ENCODE measurements around the gene SEMA4D. TPM values are rescaled to one million over a fixed set of nuclear protein-coding genes. Genes with fewer than 3 reads are reported as not detected.

SEMA4D gene
- total RNA-seq, 2 donors from 2014 or later = 169 to 237 TPM

DNA sequence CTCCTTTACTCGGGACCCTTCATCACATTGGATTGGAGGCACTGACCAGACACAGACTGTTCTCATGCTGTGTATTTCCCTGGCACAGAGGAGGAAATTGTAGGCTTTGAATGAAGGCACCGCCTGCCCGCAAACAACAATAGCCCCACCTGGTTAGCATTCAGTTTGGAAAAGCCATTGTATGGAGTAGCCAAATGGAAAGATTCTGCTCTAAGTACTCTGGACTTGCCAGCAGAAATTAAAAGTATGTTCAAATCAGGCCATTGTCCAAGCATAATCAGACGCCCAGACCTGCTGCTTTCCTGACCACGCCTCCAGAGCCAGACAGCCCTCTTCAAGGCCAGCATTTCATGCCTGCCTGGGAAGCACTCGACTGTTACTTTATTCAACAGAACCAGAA lies 8.0 kb upstream of the SEMA4D start:
- Mint-ChIP-seq H3K4me1 (ENCODE audit: low read depth in 2 of 2) (peaks cover 51 to 58% of the 10 kb centered on the region in 2 donors), H3K4me3 (no peak overlapping the region), H3K36me3 (no peaks in the 10 kb centered on the region), H3K27ac (no peak overlapping the region), H3K9me3 (no peaks in the 10 kb centered on the region), H3K27me3 (no peaks in the 10 kb centered on the region)
- ATAC-seq (no peak), DNase-seq (ENCODE audit: low spot score) (no peak)

DNA sequence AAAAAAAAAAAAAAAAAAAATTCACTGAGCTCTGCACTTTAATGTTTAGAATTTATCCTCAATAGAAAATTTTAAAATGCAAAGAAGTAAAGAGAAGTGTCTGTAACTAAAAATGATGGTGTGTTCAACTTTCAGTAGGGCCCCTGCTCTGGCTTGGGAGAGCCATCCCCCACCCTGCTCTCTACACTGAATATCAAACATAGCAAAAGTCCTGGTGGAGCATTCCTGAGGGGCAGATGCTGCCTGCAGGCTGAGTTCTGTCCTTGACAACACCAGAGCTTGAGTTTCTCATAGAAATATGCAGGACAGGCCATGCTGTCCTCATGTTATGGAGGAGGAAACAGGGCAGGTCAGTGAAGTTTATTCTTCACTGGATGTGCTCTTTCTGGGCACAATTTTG lies 7.1 kb upstream of the SEMA4D start:
- no peak overlapping the region for H3K4me3 Mint-ChIP-seq
- DNase-seq (ENCODE audit: low spot score) (no peak), ATAC-seq (no peak)
- H3K9me3 Mint-ChIP-seq = no peaks in the 10 kb centered on the region
- H3K36me3 Mint-ChIP-seq = no peaks in the 10 kb centered on the region
- peaks cover 52 to 59% of the 10 kb centered on the region in 2 donors for H3K4me1 Mint-ChIP-seq (ENCODE audit: low read depth in 2 of 2)
- H3K27me3 Mint-ChIP-seq = no peaks in the 10 kb centered on the region
- H3K27ac Mint-ChIP-seq = no peak overlapping the region

DNA sequence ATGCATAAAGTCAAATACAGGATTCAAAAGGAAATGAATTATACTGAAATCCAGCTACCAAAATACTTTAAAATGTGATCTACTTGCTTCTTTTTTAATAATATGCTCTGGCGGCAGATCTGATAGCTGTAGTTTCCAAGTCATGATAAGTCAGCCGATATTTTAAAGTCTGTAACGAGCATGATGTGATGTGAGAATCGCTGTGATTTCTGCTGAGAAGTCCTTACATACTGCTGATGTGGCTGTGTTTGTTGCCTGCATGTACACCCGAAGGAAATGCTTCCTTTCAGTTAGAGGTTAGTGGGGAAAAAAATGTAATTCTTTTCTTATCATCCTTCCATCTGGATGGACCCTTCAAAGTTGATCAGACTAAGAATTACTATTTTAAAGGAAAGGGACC lies 4.8 kb upstream of the SEMA4D start:
- no peaks in the 10 kb centered on the region for H3K9me3 Mint-ChIP-seq
- peak overlapping the region; percentile 78 for H3K4me3 Mint-ChIP-seq
- H3K36me3 Mint-ChIP-seq = no peaks in the 10 kb centered on the region
- no peaks in the 10 kb centered on the region for H3K27me3 Mint-ChIP-seq
- ATAC-seq (no peak), DNase-seq (ENCODE audit: low spot score) (no peak)
- peak overlapping the region; percentile 83 to 85 for H3K27ac Mint-ChIP-seq
- H3K4me1 Mint-ChIP-seq (ENCODE audit: low read depth in 2 of 2) = peaks cover 60 to 64% of the 10 kb centered on the region in 2 donors

DNA sequence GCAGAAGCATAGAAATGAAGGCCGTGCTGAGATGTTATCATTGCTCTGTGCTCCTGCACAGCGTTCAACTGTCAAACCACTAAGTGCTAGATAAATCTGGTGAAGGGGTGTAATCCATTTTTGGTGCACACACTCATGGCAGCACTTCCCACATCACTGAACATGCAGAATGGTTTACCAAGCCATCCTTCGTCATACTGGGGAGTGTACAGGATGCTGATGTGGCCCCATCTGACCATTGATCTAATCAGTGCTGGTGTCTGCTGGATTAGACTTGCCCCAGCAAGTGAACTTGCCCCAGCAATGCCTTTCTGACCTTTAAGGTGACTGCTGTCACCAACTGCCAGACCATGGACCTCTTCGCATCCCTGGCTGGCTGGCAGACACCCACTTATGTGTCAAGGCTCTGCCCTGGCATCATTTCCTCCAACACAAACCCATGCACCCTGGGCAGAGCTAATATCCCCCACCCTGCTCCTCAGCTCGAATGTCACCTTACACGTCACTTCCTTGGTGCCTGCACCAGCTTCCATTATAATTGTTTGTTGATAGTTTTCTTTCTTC lies 4.2 kb upstream of the SEMA4D start:
- no peak for DNase-seq (ENCODE audit: low spot score)
- Mint-ChIP-seq H3K27ac (peak overlapping the region; percentile 83 to 85), H3K36me3 (no peaks in the 10 kb centered on the region), H3K9me3 (no peaks in the 10 kb centered on the region), H3K4me1 (ENCODE audit: low read depth in 2 of 2) (peaks cover 55 to 59% of the 10 kb centered on the region in 2 donors), H3K4me3 (peak overlapping the region; percentile 78), H3K27me3 (no peaks in the 10 kb centered on the region)
- peak; percentile 69 to 80 for ATAC-seq

DNA sequence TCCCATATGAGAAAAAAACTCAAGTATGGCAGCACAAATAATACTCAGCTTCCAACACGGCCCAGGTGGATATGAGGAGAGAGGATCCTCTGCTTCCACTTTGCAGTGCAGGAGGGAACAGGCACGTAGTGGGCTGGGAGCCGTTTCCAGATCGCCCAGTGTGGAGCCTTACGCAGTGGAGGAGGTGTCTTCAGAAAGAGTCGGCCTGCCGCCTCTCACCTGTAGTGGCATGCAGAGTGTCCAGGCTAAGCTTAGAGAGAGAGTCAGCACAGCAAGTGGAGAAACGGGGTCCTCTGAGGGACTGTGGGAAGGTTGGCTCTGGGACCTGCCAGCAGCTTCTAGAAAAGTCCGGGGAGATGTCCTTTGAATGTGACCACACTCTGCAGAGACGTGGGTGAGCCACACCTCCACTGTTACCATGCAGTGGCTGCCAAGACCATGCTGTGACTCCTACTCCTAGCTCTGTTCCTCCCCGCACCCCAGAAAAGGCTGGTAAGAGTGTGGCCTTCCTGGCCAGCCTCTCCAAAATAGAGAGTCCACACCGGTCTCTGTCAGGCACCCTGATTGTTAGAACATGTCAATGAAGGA lies 3.5 kb upstream of the SEMA4D start:
- no peaks in the 10 kb centered on the region for H3K27me3 Mint-ChIP-seq
- DNase-seq (ENCODE audit: low spot score) (no peak), ATAC-seq (no peak)
- H3K4me3 Mint-ChIP-seq = peak overlapping the region; percentile 78
- no peaks in the 10 kb centered on the region for H3K9me3 Mint-ChIP-seq
- peak overlapping the region; percentile 83 to 85 for H3K27ac Mint-ChIP-seq
- peaks cover 61 to 66% of the 10 kb centered on the region in 2 donors for H3K4me1 Mint-ChIP-seq (ENCODE audit: low read depth in 2 of 2)
- no peaks in the 10 kb centered on the region for H3K36me3 Mint-ChIP-seq

DNA sequence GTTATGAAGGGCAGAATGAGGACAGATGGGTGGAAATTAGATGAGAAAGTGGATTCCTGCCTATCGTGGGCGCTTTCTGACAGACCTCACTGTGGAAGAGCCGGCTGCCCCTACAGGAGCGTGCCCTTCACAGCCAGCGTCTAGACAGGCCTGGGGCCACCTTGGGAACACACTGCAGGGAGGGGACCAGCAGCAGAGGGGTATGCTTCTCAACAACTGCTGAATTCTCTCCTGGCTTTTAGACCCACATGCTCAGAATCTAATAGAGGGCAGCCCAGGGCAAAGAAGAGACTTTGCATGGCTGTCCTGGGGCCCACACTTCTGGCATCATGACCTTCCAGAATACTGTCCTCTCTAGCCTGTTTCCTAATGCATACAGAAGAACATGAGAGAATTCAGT lies 2.1 kb upstream of the SEMA4D start:
- H3K4me1 Mint-ChIP-seq (ENCODE audit: low read depth in 2 of 2) = peaks cover 69 to 70% of the 10 kb centered on the region in 2 donors
- H3K4me3 Mint-ChIP-seq = peak overlapping the region; percentile 90
- H3K9me3 Mint-ChIP-seq = no peaks in the 10 kb centered on the region
- H3K27ac Mint-ChIP-seq = peak overlapping the region; percentile 85 to 97
- H3K36me3 Mint-ChIP-seq = no peaks in the 10 kb centered on the region
- ATAC-seq = no peak
- DNase-seq (ENCODE audit: low spot score) = no peak
- H3K27me3 Mint-ChIP-seq = no peaks in the 10 kb centered on the region

DNA sequence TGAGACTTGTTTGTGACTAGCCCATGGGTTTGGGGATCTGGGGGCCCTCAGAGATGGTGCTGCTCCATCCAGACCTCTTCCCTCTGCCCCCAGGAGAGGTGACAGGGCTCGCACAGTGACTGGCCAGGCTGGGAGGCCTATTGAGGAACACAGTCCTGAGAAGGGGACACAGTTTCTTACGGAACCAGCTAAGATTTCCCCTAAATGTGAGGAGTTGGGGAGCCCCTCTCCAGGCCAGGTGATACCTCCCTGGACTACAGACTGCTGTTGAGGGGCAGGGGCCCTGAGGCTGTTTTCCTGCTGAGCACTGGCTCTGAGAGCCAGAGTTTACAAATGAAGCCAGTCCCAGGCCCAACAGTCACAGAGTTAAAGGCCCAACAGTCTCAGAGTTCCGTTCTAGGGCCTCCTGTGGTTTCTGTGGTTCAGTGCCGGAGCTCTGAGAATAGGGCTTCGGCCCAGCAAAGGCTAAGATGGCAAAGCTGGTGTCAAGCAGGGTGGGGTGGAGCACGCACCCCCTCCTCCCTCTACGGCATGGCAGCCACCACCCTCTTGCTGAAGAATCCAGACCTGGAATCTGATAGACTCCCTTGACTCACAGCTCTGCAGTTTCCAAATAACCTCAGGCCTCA lies 1.1 kb upstream of the SEMA4D start:
- Mint-ChIP-seq H3K4me3 (peak overlapping the region; percentile 90), H3K27ac (peak overlapping the region; percentile 85 to 97), H3K27me3 (no peaks in the 10 kb centered on the region), H3K36me3 (peaks cover 5% of the 10 kb centered on the region), H3K9me3 (no peaks in the 10 kb centered on the region), H3K4me1 (ENCODE audit: low read depth in 2 of 2) (peaks cover 78 to 79% of the 10 kb centered on the region in 2 donors)
- peak; percentile 81 for DNase-seq (ENCODE audit: low spot score)
- peak; percentile 60 to 62 for ATAC-seq

DNA sequence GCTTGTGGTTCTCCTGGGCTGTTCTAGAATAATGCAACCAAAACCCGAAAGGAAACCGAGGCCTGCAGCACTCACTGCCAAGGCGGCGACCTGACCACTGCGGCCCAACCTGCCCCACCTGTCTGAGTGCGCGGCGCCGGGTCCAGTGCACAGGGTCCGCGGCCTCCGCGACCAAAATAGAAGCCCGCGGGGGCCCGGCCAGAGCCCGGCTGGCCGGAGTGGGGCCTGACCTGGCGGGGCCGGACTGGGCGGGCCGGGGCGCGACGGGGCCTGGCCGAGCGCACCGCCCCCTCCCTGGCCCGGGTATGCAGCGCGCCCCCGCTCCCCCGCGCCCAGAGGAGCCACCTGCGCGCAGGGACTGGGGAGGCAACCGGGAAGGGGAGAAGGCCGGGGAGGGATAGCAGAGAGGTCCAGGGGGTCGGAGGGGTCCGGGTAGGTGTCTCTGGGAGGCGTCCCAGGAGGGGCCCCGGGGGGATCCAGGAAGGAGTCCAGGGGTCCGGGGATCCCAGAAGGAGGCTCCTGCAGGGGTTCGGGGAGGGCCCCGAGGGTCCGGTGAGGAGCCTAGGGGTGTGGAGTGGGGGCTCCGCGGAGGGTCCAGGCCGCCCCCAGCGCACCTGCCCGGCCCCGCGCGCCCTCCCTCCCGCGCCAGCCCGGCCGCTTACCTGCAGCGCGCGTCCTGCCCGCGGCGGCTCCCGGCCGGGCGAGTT lies 503 bp downstream of the SEMA4D start:
- no peak for DNase-seq (ENCODE audit: low spot score)
- Mint-ChIP-seq H3K27ac (peak overlapping the region; percentile 96 to 98), H3K9me3 (no peaks in the 10 kb centered on the region), H3K36me3 (peaks cover 5% of the 10 kb centered on the region), H3K4me3 (peak overlapping the region; percentile 96), H3K27me3 (no peaks in the 10 kb centered on the region), H3K4me1 (ENCODE audit: low read depth in 2 of 2) (peaks cover 79 to 81% of the 10 kb centered on the region in 2 donors)
- ATAC-seq = peak; percentile 30 to 39

DNA sequence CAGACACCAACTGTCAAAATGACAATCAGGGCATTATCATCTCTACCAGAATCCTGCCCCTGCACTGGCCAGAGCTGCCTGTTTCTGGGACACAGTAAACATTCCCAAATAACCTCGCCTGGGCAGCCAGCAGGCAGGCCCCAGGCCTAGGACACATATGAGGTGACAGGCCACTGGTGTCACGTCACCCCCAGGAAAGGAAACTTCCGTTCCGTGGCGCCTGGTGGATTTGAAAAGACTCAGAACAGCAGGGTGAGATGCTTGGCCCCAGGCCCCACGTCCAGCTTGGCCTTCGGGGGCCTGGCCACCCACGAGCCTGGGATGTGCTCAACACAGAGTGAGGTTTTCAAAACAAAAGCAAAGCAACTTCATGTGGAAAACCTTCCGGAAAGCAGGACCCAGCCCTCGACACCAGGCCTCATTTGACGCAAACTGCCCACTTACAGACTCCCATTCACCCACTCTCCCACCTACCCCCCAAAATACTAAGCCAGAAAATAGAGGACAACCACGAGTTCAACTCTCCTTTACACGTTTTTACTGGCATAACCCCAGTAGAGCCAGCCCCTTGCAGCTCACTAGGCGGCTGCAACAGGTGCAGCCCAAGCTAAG lies 1.2 kb downstream of the SEMA4D start:
- H3K9me3 Mint-ChIP-seq = no peaks in the 10 kb centered on the region
- H3K4me3 Mint-ChIP-seq = peak overlapping the region; percentile 96
- peak overlapping the region; percentile 96 to 98 for H3K27ac Mint-ChIP-seq
- no peaks in the 10 kb centered on the region for H3K27me3 Mint-ChIP-seq
- H3K36me3 Mint-ChIP-seq = peaks cover 5% of the 10 kb centered on the region
- DNase-seq (ENCODE audit: low spot score) = no peak
- H3K4me1 Mint-ChIP-seq (ENCODE audit: low read depth in 2 of 2) = peaks cover 79 to 81% of the 10 kb centered on the region in 2 donors
- ATAC-seq = peak; percentile 36 to 53

DNA sequence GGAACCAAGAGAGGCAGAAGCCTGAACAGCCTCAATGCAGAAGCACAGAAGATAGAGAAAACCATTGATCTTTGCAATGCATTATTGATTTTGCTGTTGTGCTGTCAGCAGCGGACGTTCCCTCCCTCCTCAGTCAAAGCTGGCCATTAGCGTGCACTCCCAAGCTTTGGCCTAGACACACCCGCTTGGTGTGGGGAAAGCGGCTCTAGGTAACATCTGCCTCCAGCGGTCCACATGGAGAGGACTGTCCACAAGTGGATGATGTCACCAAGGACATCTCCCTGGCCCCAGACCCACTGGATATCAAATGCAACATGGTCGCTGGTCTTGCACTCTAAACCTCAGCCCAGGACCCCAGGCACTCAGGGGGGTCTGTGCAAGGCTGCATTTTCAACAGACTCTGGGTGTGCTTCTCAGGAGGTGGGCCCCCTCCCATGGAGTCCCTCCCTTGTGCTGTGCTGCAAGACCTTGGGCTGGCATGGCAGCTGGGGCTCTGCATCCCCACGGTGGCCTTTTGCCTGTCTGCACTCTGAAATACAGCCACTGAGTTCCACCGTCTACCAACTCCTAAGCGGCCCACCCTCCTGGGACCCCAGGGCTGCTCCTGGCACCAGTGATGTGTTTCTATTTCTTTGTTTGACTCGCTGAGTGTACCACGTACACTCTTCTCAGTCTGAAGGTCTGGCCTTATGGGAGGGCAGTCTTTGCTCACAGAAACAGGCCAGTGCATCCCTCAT lies 1.9 kb downstream of the SEMA4D start:
- H3K4me1 Mint-ChIP-seq (ENCODE audit: low read depth in 2 of 2) = peaks cover 79 to 80% of the 10 kb centered on the region in 2 donors
- peak in 1 of 2 donors; percentile 6 for ATAC-seq
- peak overlapping the region; percentile 96 for H3K4me3 Mint-ChIP-seq
- H3K27me3 Mint-ChIP-seq = no peaks in the 10 kb centered on the region
- peak overlapping the region; percentile 96 to 98 for H3K27ac Mint-ChIP-seq
- DNase-seq (ENCODE audit: low spot score) = no peak
- H3K36me3 Mint-ChIP-seq = peaks cover 5% of the 10 kb centered on the region
- no peaks in the 10 kb centered on the region for H3K9me3 Mint-ChIP-seq

DNA sequence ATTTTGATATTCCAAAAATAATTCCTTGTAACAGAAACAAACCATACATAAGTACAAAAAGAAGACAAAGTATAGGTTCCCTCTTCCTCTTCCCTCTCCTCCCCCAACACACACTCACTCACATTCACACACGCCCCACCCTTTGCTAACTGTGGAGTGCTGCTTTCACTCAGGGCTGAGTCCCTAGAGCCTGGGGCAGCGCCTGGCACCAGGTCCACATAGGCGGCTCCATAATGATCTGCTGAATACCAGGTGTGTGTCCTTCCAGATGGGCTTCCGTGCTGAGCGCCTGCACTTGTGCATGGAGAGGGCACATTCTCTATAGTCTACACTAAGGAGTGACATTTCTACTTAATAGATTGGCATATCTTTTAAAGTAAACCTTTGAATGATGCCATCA lies 3.7 kb downstream of the SEMA4D start:
- no peaks in the 10 kb centered on the region for H3K9me3 Mint-ChIP-seq
- ATAC-seq (no peak), DNase-seq (ENCODE audit: low spot score) (no peak)
- peak overlapping the region; percentile 58 to 78 for H3K27ac Mint-ChIP-seq
- no peaks in the 10 kb centered on the region for H3K27me3 Mint-ChIP-seq
- peaks cover 80% of the 10 kb centered on the region in 2 donors for H3K4me1 Mint-ChIP-seq (ENCODE audit: low read depth in 2 of 2)
- H3K4me3 Mint-ChIP-seq = peak overlapping the region; percentile 80
- peaks cover 5% of the 10 kb centered on the region for H3K36me3 Mint-ChIP-seq

DNA sequence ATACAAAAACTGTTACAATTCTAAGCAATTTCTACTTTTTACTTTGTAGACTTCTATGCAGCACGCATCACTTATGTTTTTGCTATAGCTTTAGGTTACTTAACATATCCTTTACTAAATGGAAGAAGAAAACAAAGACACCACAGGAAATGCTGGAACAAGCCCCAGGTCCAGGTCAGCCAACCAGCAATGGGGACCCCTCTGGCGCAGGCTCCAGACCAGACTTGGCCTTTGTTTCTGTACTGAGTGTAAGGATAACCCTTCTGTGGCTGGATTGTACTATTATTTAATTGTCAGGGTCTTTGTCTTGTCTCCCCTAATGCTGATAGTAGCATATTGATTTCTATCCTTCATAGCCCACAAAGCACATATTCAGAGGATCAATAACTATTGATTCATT lies 4.2 kb downstream of the SEMA4D start:
- H3K9me3 Mint-ChIP-seq = no peaks in the 10 kb centered on the region
- H3K4me3 Mint-ChIP-seq = peak overlapping the region; percentile 80
- no peaks in the 10 kb centered on the region for H3K27me3 Mint-ChIP-seq
- H3K36me3 Mint-ChIP-seq = peaks cover 5% of the 10 kb centered on the region
- H3K4me1 Mint-ChIP-seq (ENCODE audit: low read depth in 2 of 2) = peaks cover 80% of the 10 kb centered on the region in 2 donors
- ATAC-seq (no peak), DNase-seq (ENCODE audit: low spot score) (no peak)
- H3K27ac Mint-ChIP-seq = peak overlapping the region; percentile 58 to 78

DNA sequence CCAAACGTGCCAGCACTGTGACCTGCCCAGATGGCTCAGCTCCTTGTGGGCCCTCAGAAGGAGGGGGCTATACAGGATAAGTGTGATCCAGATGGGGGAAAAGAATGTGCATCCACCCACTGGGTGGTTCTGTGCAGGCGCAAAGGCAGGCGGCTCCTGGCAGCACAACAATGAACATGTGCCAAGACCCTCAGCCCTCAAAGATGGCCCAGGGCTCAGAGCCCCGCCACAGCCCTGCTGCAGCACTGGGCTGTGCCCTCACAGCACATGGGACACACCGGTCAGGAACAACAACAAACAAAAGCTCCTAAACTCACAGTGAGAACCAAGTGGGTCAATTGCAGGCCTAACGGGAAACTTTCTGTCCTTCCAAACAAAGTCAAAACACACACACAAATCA lies 4.7 kb downstream of the SEMA4D start:
- peaks cover 76 to 79% of the 10 kb centered on the region in 2 donors for H3K4me1 Mint-ChIP-seq (ENCODE audit: low read depth in 2 of 2)

More for the DNA sequence above, 4.7 kb downstream of the SEMA4D start:
- DNase-seq (ENCODE audit: low spot score) (no peak), ATAC-seq (no peak)
- H3K36me3 Mint-ChIP-seq = peaks cover 5% of the 10 kb centered on the region
- H3K27ac Mint-ChIP-seq = peak overlapping the region; percentile 58 to 78
- no peaks in the 10 kb centered on the region for H3K9me3 Mint-ChIP-seq
- H3K27me3 Mint-ChIP-seq = no peaks in the 10 kb centered on the region
- H3K4me3 Mint-ChIP-seq = peak overlapping the region; percentile 80

Data from natural killer cell treated with Interleukin-12 subunit alpha and Interleukin-12 subunit beta and Interleukin-15 and Interleukin-18, amount 100 ng/mL, for 72 hours (primary cell).